Posterior vena cava (tissue), 2 donors: ENCODE measurements around the gene MAP1LC3B2. TPM values are rescaled to one million over a fixed set of nuclear protein-coding genes. Genes with fewer than 3 reads are reported as not detected.

Experiments
- DNase-seq: peaks from one replicate; pipeline ENCODE4 v3.0.0-alpha.2; 2020; ENCODE audit warnings: low spot score
- intact Hi-C, 2 donors: fragments of 100-400 bp; cut with DNase I; formaldehyde crosslinking; loops; one replicate each; pipeline versions ENCODE4 v1.14.1 to v1.14.2; 2022 to 2023
- total RNA-seq, 2 donors: library from RNA; stranded (reverse); fragmentation: NEBNext Ultra II Directional; extraction: Animal tissue kit (Norgen Biotek cat#: 25700); gene quantifications; one replicate each; pipeline ENCODE4 v1.2.1, GENCODE V29; 2021
- donor health status: DM: yes; HTN: yes; CAD: no.
- donor health status: DM: yes; HTN: yes; CAD: no.

The MAP1LC3B2 gene
- total RNA-seq, 2 donors from 2014 or later = 1.8 TPM; not detected in 1

- intact Hi-C loops = no loop called here
- DNase-seq = no peak
These were observed 24.0 kb downstream of the MAP1LC3B2 start for GRCh38 chr12:116583129-116583694.

- intact Hi-C loops = no loop called here
- no peak for DNase-seq
These were observed 28.1 kb downstream of the MAP1LC3B2 start for GRCh38 chr12:116587270-116587669.

- DNase-seq = no peak
- intact Hi-C loops = no loop called here
These were observed 29.3 kb downstream of the MAP1LC3B2 start for GRCh38 chr12:116588390-116589028.

- intact Hi-C loops = no loop called here
These were observed 30.4 kb downstream of the MAP1LC3B2 start for GRCh38 chr12:116589581-116589980.

GRCh38 chr12:116590561-116590960 is 31.4 kb downstream of the MAP1LC3B2 start:
- no peak for DNase-seq
- intact Hi-C loops = loop anchor here in 1 of 2 donors (10.0 kb wide), 2 partner anchors 66 to 136 kb away; no protein-coding TSS in a partner anchor

More at GRCh38 chr12:116589581-116589980, 30.4 kb downstream of the MAP1LC3B2 start:
- no peak for DNase-seq

- intact Hi-C loops = loop anchor here in 1 of 2 donors (10.0 kb wide), 2 partner anchors 67 to 137 kb away; no protein-coding TSS in a partner anchor
These were observed 32.9 kb downstream of the MAP1LC3B2 start for GRCh38 chr12:116591855-116592637.

GRCh38 chr12:116592731-116593130 is 33.5 kb downstream of the MAP1LC3B2 start:
- no peak for DNase-seq
- intact Hi-C loops = loop anchor here in 1 of 2 donors (10.0 kb wide), 2 partner anchors 68 to 138 kb away; no protein-coding TSS in a partner anchor

More at GRCh38 chr12:116591855-116592637, 32.9 kb downstream of the MAP1LC3B2 start:
- DNase-seq = peak; percentile 84

GRCh38 chr12:116594325-116595038 is 35.3 kb downstream of the MAP1LC3B2 start:
- peak; percentile 84 for DNase-seq
- intact Hi-C loops = loop anchor here in 1 of 2 donors (10.0 kb wide), 2 partner anchors 70 to 140 kb away; no protein-coding TSS in a partner anchor

- intact Hi-C loops = loop anchor here in 1 of 2 donors (10.0 kb wide), 2 partner anchors 70 to 140 kb away; no protein-coding TSS in a partner anchor
These were observed 36.0 kb downstream of the MAP1LC3B2 start for GRCh38 chr12:116595186-116595585.

GRCh38 chr12:116595672-116596071 is 36.5 kb downstream of the MAP1LC3B2 start:
- DNase-seq = no peak
- intact Hi-C loops = loop anchor here in 1 of 2 donors (10.0 kb wide), 2 partner anchors 71 to 141 kb away; no protein-coding TSS in a partner anchor

More at GRCh38 chr12:116595186-116595585, 36.0 kb downstream of the MAP1LC3B2 start:
- no peak for DNase-seq

GRCh38 chr12:116597886-116598285 is 38.7 kb downstream of the MAP1LC3B2 start:
- intact Hi-C loops = loop anchor here in 1 of 2 donors (10.0 kb wide), 2 partner anchors 73 to 143 kb away; no protein-coding TSS in a partner anchor
- DNase-seq = no peak

GRCh38 chr12:116598311-116599284 is 39.4 kb downstream of the MAP1LC3B2 start:
- no peak for DNase-seq
- intact Hi-C loops = loop anchor here in 1 of 2 donors (10.0 kb wide), 2 partner anchors 74 to 144 kb away; no protein-coding TSS in a partner anchor

- intact Hi-C loops = loop anchor here (5.0 to 10.0 kb wide), 5 partner anchors 75 to 592 kb away; no protein-coding TSS in a partner anchor
- DNase-seq = peak; percentile 96
These were observed 40.3 kb downstream of the MAP1LC3B2 start for GRCh38 chr12:116599285-116600136.

GRCh38 chr12:116600959-116601918 is 42.1 kb downstream of the MAP1LC3B2 start:
- intact Hi-C loops = loop anchor here (5.0 to 10.0 kb wide), 3 partner anchors 316 to 594 kb away; no protein-coding TSS in a partner anchor
- DNase-seq = no peak
